Activated CD4-positive, CD25-positive, alpha-beta regulatory T cell treated with anti-CD3 and anti-CD28 coated beads, Interleukin-2, amount 50 U/mL, for 72 hours (primary cell): Measurements from ENCODE around the gene EIF4B.
A peak's percentile ranks its signal among the peaks of the same experiment; 100 is the strongest.
"Not testable (repeated sequence)": the region's sequence is repeated elsewhere in the genome, so short reads cannot be mapped to it uniquely, and the experiment has no call there.

Experiments
- DNase-seq: peaks from one replicate; pipeline ENCODE4 v3.0.0; 2021

Gene EIF4B, protein sequence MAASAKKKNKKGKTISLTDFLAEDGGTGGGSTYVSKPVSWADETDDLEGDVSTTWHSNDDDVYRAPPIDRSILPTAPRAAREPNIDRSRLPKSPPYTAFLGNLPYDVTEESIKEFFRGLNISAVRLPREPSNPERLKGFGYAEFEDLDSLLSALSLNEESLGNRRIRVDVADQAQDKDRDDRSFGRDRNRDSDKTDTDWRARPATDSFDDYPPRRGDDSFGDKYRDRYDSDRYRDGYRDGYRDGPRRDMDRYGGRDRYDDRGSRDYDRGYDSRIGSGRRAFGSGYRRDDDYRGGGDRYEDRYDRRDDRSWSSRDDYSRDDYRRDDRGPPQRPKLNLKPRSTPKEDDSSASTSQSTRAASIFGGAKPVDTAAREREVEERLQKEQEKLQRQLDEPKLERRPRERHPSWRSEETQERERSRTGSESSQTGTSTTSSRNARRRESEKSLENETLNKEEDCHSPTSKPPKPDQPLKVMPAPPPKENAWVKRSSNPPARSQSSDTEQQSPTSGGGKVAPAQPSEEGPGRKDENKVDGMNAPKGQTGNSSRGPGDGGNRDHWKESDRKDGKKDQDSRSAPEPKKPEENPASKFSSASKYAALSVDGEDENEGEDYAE

GRCh38 chr12:53005986-53006809, at the start of gene EIF4B:
Gene EIF4B (plus strand): TSS chr12:53006456. CDS start chr12:53006484, 28 bp downstream.
- DNase-seq: peak; percentile 99

DNA sequence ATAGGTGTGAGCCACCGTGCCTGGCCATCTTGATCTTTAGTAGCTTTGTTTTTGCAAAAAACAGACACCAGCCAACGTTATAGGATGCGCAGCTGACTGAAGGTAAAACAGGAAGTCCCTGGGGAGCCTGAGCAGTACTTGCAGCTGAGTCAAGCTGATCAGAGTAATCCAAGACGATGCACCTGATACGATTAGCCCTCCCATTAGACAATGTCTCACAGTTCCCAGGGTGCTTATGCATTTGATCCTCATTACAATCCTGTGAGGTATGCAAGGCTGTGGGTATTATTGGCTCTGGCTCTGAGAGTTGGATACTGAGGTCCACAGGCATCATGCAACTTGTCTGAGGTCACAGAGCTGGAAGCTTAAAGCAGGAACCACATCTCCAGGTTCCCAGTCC, 49.3 kb upstream of the EIF4B start:
- no peak for DNase-seq

DNA sequence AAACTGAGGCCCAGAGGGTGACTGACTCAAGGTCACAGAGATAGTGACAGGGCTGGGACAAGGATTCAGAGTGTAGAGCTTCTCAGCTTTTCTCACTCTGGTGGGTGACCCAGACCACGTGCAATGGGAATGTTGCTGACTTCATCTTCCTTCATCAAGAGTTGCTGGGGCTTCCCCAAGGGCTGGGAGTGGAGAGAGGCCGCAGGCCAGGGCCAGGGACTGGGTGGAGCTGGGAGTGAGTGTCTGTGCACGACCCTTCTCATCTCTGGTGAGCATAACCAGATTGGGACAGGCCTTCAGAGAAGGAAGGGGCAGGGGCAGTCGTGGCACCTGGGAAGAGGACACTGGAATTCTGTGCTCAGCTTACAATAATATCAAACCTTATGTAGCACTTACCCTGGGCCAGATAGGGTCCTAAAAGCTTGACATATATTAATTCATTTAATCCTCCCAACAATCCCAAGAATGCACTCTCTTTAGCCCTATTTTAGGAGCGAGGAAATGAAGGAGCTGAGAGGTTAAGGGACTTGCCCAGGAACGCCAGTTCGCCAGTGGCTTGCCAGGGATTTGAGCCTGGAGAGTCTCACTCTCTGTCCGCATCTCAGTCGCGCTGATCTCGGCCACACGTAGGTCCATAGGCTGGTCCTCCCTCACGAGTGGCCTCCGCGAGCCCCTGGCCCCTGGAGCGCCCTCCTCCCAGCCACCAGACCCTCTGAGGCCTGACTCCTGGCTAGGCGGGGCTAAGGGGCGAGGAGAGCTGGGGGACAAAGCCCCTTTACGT, 41.5 kb upstream of the EIF4B start:
- no peak for DNase-seq

DNA sequence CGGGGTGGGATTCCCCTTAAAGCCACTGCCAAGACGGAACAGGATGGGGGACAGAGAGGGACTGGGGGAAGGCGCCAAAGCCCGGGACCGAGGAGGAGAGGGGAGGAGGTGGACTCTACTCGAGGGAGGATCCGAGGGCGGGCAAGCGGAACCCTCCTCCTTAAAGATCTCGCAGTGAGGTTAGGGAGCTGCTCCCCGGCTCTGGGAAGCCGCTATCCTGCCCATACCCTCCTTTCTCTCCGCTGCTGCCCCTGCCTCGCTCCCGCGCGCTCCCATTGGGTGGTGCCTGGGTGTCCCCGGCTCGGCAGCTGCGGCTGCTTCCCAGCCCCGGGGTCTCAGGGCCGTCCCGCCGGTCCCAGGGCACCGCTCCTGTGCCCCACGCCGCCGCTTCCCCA, 40.9 kb upstream of the EIF4B start:
- DNase-seq: no peak

- no peak for DNase-seq
These were observed 37.0 kb upstream of the EIF4B start for GRCh38 chr12:52969166-52969795.

- no peak for DNase-seq
These were observed 36.3 kb upstream of the EIF4B start for GRCh38 chr12:52969828-52970569.

DNA sequence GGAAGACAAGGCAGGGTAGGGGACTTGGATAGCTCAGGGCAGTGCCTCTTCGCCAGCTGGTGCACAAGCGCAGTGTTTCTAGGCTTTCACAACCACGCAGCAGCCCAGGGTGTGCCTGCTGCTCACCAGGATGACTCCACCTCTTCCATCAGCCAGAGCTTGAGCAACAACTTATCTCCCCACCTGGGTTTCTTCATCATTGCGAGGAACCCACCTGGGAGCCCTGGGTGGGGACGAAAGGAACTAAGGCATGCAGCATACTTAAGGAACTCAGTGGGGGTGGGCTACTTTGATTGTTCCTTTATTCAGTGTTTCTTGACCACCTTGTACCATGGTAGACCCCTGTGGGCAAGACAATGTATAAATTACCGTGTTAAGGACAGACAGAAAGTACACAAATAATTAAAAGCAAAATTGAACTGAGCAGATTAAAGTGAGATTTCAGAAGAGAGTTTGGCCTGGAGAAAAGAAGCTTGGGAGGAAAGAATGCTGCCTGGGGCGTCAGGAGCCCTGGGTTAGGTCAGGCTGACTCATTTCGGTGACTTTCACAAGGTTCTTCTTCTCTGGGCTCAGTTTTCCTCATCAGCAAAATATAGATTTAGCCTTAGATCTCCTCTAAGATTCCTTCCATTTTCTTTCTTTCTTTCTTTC, 34.5 kb upstream of the EIF4B start:
- DNase-seq: no peak

GRCh38 chr12:52975204-52975603, 31.1 kb upstream of the EIF4B start:
- no peak for DNase-seq

DNA sequence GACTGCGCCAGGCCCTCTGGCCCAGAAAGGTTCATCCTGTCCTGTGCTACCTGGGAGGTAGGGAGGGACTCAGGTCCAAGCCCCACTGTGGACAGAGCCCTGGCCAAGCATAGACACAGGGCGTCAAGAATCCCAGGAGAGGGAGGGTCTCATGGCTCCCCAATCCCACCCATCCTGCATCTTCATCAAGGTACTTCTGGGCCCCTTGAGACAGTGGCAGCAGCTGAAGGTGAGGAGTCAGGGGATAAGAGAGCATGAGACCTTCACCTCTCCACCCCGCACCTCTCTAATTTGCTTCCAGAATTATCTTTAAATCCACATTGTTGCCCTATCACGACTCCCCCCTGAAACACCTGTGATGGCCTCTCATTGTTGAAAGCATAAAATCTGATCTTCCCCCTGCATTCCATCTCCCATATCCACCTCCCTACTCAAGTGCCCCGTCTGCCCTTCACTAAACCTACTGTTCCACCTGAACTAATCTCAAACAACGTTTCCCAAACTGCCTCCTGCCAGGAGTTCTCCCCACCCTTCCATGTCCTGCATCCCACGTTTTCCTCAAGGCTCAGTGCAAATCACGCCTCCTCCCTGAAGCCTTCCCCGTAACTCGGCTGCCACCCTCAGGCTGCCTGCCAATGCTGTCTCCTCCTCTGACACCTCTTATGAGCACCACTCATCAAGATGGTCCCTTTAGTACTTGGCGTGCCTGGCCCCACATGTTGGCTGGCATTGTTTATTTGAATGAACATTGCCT, 30.3 kb upstream of the EIF4B start:
- no peak for DNase-seq

DNA sequence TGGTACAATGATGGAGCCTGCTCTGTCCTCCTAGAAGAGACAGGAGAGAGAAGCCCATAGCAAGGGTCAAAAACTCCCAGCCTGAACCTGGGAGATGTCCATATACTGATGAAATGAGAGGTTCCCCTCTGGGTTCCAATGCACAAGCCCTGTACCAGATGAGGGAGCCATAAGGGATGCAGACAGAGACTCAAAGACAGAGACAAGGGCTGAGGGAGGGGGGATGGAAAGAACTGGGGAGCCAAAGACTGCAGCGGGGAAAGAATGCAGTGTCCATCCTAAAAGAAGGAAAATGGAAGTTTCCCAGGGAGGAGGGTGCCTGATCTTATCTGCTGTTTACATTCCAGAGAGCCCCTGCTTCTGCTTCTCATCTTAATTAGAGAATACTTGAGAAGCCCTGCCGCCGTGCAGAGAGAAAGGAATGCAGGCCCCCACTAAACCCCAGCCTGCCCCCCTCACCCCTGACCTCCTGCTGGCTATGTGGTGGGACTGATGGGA, 29.6 kb upstream of the EIF4B start:
- no peak for DNase-seq

DNA sequence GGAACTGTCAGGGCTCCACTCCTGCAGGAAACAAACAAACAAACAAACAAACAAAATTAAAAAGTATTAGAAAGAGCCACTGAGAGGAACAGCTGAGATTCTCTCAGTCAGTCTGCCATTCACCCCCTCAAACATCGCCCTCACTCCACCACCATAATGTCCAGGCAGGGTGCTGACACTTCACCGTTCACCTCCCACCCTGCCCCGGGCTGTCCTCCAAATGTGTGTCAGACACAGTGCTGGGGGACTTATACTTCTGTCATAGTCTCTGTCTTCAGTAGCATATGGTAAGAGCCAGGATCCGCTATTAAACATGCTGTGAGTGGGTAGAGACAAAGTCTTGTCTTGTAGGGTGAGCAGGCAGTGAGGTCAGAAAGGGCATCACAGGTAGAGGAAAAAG, 29.1 kb upstream of the EIF4B start:
- DNase-seq: no peak

DNA sequence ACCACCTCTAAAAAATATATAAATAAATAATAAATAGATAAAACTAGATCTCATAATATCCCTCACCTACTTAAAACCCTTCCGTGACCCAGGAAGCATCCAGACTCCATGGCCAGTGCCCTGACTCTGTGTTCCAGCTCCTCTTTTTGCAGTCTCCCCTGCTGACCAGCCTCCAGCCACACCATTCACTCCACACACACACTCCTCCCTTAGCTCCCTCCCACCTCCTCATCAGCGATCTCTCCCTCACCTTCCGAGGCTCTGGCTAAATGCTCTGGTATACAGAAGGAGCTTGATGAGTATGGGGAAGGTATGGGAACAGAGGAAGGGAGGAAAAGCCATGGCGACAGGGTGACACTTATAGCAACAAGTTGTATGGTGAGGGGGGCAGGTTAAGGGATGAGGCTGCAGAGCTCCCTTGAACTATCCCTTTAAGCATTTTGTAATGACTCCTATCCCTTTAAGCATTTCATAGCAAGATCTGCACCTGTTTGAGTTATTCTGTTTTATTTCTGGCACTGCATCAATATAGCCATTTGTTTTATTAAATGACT, 26.1 kb upstream of the EIF4B start:
- DNase-seq: no peak

- peak; percentile 74 for DNase-seq
These were observed 25.4 kb upstream of the EIF4B start for GRCh38 chr12:52980650-52981423.

- DNase-seq: no peak
These were observed 22.1 kb upstream of the EIF4B start for GRCh38 chr12:52984136-52984535.

DNA sequence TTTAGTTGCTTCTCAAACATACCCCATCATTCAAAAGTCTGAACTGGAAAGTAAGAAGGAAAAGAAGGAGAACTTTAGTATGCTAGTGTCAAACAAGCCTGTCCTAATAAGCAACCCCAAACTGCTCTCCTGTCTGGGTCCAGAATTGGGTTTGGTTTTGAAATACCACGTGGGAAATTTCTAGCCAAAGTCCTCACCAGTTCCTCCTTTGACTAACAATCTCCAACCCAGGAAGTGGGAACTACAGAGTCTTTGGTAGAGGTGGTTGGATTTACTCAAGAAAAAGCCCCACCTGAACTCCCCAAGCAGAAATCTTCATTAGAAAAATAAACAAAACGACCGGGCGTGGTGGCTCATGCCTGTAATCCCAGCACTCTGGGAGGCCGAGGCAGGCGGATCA, 17.4 kb upstream of the EIF4B start:
- no peak for DNase-seq

DNA sequence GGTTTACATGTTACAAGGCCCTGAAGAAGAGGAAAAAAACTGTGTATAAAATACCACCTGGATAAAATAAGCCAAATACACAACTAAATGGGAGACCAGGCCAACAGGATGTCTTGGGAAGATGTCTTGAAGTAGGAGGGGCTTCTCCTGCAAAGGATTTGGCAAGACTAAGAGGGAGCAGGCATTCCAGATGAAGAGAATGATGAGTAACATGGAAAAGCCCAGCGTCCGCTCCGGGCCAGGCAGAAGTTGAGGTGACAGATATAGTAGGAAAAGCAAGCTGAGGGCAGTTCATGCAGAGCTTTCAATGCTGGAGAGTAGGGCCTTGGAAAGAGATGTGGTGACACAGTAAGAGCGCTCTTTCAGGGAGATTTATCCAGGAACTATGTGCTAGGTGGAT, 16.1 kb upstream of the EIF4B start:
- DNase-seq: no peak

- not testable (repeated sequence) for DNase-seq
These were observed 14.0 kb upstream of the EIF4B start for GRCh38 chr12:52992240-52992639.

DNA sequence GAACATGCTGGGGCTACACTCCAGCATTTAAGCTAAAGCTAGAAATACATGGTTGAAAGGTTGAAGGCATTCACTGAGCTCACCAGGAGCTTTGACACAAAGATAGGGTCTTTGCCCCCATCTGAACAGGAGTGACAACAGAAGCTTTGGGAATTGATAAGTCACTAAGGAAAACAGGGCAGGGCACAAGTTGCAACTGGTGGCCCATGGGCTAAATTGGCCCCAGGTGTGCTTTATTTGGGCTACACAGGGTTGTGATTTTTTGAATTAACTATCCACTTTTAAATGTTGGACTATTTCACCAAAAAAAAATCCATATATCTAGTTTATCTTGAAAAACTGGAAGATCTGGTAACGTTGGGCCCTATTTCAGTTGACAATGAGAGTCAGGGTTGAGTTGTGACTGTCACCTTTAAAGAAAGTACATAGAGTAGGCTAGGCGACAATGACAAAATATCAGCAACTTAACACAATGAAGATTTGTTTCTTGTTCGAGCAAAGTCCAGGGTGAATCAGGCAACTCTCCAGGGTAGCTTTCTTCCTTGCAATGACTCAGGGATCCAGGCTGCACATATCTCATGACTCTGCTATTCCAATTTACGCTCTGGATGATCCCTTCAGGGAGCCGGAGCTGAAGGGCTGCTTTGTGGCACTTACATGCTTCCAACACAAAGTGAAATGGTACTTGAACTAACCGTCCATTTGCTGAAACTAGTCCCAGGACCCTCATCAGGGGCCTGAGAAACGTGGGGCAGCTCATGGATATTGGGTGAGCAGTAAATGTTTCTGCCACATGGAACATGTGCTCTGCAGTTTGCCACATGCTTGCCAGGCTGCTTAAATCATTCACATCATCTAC, 13.3 kb upstream of the EIF4B start:
- no peak for DNase-seq
